HG03139 (cell line): ENCODE data around the gene LHPP.

Experiments
- ATAC-seq: cut with Tn5 transposase; IDR thresholded peaks from one replicate; pipeline ENCODE4 v1.9.1; 2021; ENCODE audit not compliant: unreplicated experiment

The LHPP gene

GRCh38 chr10:124552691-124553276, 91.2 kb downstream of the LHPP start:
- no peak for ATAC-seq

- ATAC-seq: no peak
Observed at GRCh38 chr10:124554085-124554858, 92.6 kb downstream of the LHPP start.

GRCh38 chr10:124557167-124557566, 95.5 kb downstream of the LHPP start:
- no peak for ATAC-seq

GRCh38 chr10:124557648-124558338, 96.2 kb downstream of the LHPP start:
- no peak for ATAC-seq

GRCh38 chr10:124558339-124559321, 97.0 kb downstream of the LHPP start:
- no peak for ATAC-seq

- ATAC-seq: no peak
Observed at GRCh38 chr10:124559372-124560132, 97.9 kb downstream of the LHPP start.

- ATAC-seq: no peak
Observed at GRCh38 chr10:124560377-124561105, 98.9 kb downstream of the LHPP start.

GRCh38 chr10:124561206-124561605, 99.6 kb downstream of the LHPP start:
- no peak for ATAC-seq

GRCh38 chr10:124562425-124563060, 100.9 kb downstream of the LHPP start:
- no peak for ATAC-seq

- ATAC-seq: no peak
Observed at GRCh38 chr10:124563320-124564040, 101.9 kb downstream of the LHPP start.

- ATAC-seq: no peak
Observed at GRCh38 chr10:124564881-124565280, 103.3 kb downstream of the LHPP start.

GRCh38 chr10:124565565-124566221, 104.1 kb downstream of the LHPP start:
- ATAC-seq: no peak

GRCh38 chr10:124566222-124566888, 104.7 kb downstream of the LHPP start:
- no peak for ATAC-seq

- no peak for ATAC-seq
Observed at GRCh38 chr10:124566981-124567835, 105.6 kb downstream of the LHPP start.

GRCh38 chr10:124568339-124568738, 106.7 kb downstream of the LHPP start:
- no peak for ATAC-seq

- ATAC-seq: no peak
Observed at GRCh38 chr10:124568848-124569622, 107.4 kb downstream of the LHPP start.
